ENCODE results near the gene GSG1L.
A peak's percentile ranks its signal among the peaks of the same experiment; 100 is the strongest.
"Not testable (repeated sequence)": the region's sequence is repeated elsewhere in the genome, so short reads cannot be mapped to it uniquely, and the experiment has no call there.

Gene GSG1L

DNA sequence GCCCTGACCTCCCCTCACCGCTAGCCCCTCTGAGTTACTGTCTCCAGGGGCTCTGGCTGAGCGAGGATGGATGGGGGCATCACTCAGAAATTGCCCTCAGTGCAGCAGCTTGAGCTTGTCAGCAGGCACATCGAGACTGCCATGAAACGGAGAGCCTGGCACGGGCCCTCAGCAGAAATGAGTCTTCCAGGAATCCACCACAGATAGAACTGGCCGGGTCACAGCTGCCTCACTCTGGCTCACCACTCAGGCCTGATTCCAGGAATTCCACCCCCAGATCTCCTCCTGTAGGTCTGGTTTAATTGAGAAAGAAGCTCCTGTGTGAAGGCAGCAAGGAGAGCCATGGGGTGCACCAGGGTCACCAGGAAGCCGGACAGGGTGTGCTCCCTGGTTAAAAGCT is 85.5 kb downstream of the GSG1L start:
- DNase-seq = no peak

GRCh38 chr16:27976990-27977389 is 86.5 kb downstream of the GSG1L start:
- DNase-seq = no peak

GRCh38 chr16:27974896-27975540 is 88.5 kb downstream of the GSG1L start:
- no peak for DNase-seq

GRCh38 chr16:27973678-27974077 is 89.8 kb downstream of the GSG1L start:
- DNase-seq = peak; percentile 20

DNA sequence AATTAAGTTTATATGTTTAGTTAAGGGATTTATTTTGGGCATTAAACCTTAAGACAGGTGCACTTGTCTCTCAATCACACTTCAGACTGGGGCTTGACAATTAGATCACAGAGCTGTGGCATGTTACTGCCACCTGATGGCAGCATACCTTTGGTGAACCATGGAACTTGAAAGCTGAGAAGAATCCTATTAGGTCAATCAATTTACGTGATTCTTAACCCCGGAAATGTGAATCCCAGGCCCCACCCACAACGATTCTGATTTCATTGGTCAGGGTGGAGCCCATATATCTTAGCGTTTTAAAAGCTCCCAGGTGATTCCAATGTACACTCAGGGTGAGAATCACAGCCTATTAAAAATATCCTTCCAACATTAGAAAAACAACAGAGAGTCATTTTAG is 91.0 kb downstream of the GSG1L start:
- peak; percentile 58 for DNase-seq

DNA sequence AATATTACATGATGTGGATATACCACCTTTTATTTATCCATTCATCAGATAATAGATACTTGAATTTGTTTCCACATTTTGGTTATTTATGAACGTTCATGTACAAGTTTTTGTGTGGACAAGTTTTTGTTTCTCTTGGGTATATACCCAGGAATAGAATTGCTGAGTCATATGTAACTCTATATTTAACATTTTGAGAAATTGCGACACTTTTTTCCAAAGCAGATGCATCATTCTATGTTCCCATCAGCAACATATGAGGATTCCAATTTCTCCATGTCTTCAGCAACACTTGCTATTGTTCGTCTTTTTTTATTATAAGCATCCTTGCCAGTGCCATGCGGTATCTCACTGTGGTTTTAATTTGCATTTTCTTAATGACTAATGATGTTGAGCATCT is 93.9 kb downstream of the GSG1L start:
- no peak for DNase-seq

GRCh38 chr16:27967169-27967568 is 96.3 kb downstream of the GSG1L start:
- DNase-seq = no peak

DNA sequence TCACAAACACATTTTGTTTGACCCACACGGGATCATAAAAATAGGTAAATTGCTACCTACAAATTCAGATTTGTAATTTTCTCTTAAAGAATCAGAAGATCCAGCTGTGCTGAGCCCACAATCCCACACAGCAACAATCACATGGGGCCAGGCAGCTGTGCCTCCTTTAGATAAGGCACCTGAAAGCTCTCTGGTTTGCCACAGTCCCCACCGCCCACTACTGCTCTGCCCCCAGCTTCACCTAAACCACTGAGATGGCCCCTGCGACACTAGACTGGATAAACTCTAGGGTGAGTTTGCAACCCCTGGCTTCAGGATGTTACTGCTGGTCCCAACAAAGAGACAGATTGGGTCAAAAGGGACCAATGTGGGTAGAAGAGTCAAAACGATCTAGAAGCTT is 96.8 kb downstream of the GSG1L start:
- no peak for DNase-seq

DNA sequence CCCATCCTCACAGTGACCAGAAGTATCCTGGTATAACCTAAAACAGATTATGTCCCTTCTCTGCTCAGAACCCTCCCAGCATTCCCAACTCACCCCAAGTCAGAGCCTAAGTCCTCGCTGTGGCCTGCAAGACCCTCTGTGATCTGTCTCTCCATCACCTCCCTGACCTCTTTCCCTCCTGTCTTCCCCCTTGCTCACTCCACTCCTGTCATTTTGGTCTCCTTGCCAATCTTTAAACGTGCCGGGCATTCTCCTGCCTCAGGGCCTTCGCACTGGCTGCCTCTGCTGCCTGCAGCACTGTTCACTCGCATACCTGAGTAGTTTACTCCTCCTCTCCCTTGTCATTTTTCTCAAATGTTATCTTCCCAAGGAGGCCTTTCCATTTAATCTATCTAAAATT is 97.7 kb downstream of the GSG1L start:
- DNase-seq = no peak

DNA sequence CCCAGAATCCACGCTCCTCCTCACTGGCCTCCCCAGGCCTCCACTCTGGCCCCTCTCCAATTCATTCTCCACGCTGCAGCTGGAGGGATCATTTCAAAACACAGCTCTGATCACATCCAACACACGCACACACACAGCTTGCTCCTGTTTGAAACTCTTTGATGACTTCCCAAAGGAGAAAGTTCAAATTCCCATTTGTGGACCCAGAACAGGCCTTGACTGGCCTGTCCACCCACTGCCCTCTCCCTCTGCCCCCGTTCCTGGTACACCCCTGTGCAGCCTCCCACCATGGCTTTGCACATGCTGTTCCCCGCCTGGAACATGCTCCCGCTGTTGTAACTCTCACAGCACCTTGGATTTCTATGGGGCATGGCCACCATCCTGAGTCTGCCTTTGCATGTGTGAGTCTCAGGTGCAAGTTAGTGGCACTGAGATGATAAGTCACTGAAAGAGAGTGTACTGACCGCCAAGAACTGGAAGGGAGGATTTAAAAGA is 100.0 kb downstream of the GSG1L start:
- no peak for DNase-seq

DNA sequence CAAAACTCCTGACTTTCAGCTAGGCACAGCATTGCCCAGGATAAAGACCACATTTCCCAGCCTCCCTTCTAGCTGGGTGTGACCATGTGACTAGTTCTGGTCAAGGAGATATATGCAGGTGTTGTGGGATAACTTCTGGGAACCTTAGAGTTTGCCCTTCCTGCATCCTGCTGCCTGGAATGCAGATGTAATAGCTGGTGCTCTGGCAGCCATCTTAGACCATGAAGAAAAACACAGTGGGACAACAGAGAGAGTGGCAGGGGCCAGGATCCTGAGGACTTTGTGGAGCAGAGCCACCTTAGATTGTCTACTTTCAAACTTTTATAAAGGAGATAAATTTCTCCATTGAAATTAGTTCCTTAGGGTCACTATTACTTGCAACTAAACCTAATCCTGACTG is 101.3 kb downstream of the GSG1L start:
- no peak for DNase-seq

GRCh38 chr16:27961296-27961620 is 102.3 kb downstream of the GSG1L start:
- DNase-seq = no peak

DNA sequence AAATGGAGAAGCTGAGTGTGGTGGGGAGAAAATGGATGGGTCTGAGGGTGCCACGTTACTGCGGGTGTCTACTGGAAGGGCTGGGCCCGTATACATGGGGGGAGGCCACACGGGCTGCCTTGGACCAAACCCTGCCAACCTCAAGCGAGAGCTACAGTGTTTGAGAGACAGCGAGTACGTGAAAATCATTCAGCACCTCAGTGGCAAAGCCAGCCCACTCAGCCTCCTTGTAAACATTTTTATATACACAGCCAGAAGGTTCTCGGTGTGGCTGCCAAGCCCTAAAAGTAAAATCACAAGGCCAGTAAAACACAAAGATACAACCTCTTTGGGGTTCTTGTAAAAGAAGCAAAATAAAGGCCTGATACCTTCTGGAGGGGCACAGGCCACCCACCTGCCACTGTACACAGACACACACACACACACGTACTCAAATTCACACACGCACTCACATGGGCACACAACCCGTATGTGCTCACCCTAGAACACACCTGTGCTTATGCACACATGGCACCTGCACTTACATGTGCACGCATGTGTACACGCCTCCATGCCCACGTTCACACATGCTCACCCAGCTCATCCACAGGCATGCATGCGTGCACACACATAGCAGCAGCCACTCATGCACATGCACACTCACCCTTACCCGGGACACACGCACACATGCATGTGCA is 102.8 kb downstream of the GSG1L start:
- no peak for DNase-seq

DNA sequence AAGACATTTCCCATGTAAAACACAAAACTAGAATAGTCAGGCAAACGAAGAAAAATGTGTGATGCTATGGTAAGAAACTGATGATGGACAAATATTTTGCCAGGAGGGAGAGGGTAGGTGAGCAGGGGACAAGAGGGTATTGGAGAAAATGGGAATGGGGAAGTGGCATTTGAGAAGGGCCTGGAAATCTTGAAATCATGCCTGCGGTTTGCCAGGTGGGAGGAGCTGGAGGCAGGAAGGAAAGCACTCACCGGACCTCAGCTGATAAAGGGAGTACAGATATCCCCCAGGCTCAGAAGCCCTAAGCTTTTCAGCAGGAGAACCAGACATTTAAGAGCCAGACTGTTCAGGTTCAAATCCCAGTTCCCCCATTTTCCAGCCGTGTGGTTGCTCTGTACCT is 103.6 kb downstream of the GSG1L start:
- no peak for DNase-seq

- DNase-seq = no peak
These were observed 109.3 kb downstream of the GSG1L start for GRCh38 chr16:27954191-27954590.

- DNase-seq = no peak
These were observed 110.7 kb downstream of the GSG1L start for GRCh38 chr16:27952811-27953210.

GRCh38 chr16:27951489-27952120 is 111.9 kb downstream of the GSG1L start:
- no peak for DNase-seq

- no peak for DNase-seq
These were observed 113.2 kb downstream of the GSG1L start for GRCh38 chr16:27950206-27950887.

- DNase-seq = no peak
These were observed 115.8 kb downstream of the GSG1L start for GRCh38 chr16:27947696-27948095.

GRCh38 chr16:27945233-27945973 is 118.1 kb downstream of the GSG1L start:
- no peak for DNase-seq

DNA sequence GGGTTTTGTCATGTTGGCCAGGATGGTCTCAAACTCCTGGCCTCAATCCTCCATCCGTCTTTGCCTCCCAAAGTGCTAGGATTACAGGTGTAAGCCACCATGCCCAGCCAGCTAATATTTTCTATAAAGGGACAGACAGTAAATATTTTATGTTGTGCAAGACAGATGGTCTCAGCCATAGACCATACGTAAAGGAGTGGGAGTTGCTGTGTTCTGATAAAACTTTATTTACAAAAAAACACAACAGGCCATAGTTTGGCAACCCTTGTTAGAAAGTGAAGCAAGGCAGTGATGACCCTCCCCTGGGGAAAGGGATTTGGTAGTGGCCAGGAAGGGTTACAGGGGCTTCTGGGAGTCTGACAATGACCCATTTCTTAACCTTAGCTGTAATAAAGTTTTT is 119.7 kb downstream of the GSG1L start:
- no peak for DNase-seq

DNA sequence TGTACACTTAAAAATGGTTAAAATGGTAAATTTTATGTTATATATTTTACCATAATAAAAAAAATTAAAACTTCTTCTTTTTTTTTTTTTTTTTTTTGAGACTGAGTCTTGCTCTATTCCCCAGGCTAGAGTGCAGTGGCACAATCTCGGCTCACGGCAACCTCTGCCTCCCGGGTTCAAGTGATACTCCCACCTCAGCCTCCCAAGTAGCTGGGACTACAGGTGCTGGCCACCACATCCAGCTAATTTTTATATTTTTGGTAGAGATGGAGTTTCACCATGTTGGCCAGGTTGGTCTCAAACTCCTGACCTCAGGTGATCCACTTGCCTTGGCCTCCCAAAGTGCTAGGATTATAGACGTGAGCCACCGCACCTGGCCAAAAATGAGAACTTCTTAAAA is 121.4 kb downstream of the GSG1L start:
- not testable (repeated sequence) for DNase-seq

DNA sequence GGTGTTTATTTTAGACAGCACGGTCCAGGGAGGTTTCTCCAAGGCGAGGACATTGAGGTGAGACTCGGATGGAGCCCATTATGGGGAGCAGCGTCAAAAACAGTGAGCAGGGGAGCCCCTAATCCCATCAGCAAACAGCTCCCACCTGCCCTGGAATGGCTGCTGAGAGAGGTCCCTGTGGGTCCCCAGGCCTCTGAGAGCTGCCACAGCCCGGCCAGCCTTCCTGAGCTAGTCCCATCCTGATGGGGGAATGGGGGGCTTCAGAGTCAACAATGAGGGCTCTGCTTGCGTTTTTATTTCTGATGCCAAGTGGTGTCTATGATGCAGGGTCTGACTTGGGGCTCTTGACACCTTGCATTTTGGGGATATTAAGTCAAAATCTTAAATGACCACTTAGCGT is 128.4 kb downstream of the GSG1L start:
- no peak for DNase-seq

Measured in NCI-H146 (cell line).